Glutamatergic neuron (in vitro differentiated cells): Measurements from ENCODE around the gene PTPRM. TPM values are rescaled to one million over a fixed set of nuclear protein-coding genes. Genes with fewer than 3 reads are reported as not detected.

Source experiments
- DNase-seq: peaks from one replicate; pipeline ENCODE4 v3.0.0; 2022
- H3K27ac Mint-ChIP-seq: one replicate; pipeline ENCODE4 v1.8.0; 2020; ENCODE audit warnings: mild to moderate bottlenecking, mixed read lengths, inconsistent platforms; ENCODE audit not compliant: unreplicated experiment
- H3K27me3 Mint-ChIP-seq: one replicate; pipeline ENCODE4 v1.8.0; 2020; ENCODE audit warnings: mild to moderate bottlenecking, moderate library complexity, mixed read lengths, inconsistent platforms; ENCODE audit not compliant: unreplicated experiment
- H3K36me3 Mint-ChIP-seq: one replicate; pipeline ENCODE4 v1.8.0; 2020; ENCODE audit warnings: mild to moderate bottlenecking, mixed read lengths, inconsistent platforms; ENCODE audit not compliant: unreplicated experiment
- H3K4me1 Mint-ChIP-seq: one replicate; pipeline ENCODE4 v1.8.0; 2020; ENCODE audit warnings: mild to moderate bottlenecking, low read depth, mixed read lengths, inconsistent platforms; ENCODE audit not compliant: unreplicated experiment
- H3K4me3 Mint-ChIP-seq: one replicate; pipeline ENCODE4 v1.8.0; 2020; ENCODE audit warnings: mild to moderate bottlenecking, mixed read lengths, inconsistent platforms; ENCODE audit not compliant: unreplicated experiment
- H3K9me3 Mint-ChIP-seq: one replicate; pipeline ENCODE4 v1.8.0; 2020; ENCODE audit warnings: mild to moderate bottlenecking, moderate library complexity, mixed read lengths, inconsistent platforms; ENCODE audit not compliant: unreplicated experiment
- total RNA-seq: library from RNA; stranded (reverse); fragmentation: NEBNext Ultra II Directional; extraction: Animal tissue kit (Norgen Biotek cat#: 25700); gene quantifications from one replicate; pipeline ENCODE4 v1.2.1, GENCODE V29; 2021; ENCODE audit not compliant: unreplicated experiment
- TF ChIP-seq, protein P1 (sequence below): fragments of 200-600 bp; sonication (generic); IDR thresholded peaks from one replicate; pipeline ENCODE4 v1.5.0; 2021; ENCODE audit not compliant: partially characterized antibody, unreplicated experiment

Gene PTPRM
- total RNA-seq, 1 donor from 2014 or later: 23.9 TPM

DNA sequence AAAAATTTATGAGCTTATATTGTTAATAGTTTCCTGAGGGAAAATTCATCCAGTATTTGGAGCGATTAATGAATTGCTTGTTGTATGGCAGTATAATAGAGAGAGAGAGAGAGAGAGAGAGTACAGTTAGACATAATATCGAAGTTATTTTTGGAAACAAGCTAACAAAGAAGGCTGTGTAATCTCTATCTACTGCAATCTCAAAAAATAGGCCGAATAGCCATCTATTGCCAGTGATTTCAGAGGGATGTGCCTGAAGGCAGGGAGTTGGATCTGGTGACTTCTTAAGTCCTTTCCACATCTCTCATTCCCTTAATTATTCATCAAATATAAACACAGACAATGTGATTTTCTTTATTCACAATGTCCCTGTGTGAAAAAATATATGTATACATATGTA lies 609.0 kb downstream of the PTPRM start:
- TF ChIP-seq, protein P1, sequence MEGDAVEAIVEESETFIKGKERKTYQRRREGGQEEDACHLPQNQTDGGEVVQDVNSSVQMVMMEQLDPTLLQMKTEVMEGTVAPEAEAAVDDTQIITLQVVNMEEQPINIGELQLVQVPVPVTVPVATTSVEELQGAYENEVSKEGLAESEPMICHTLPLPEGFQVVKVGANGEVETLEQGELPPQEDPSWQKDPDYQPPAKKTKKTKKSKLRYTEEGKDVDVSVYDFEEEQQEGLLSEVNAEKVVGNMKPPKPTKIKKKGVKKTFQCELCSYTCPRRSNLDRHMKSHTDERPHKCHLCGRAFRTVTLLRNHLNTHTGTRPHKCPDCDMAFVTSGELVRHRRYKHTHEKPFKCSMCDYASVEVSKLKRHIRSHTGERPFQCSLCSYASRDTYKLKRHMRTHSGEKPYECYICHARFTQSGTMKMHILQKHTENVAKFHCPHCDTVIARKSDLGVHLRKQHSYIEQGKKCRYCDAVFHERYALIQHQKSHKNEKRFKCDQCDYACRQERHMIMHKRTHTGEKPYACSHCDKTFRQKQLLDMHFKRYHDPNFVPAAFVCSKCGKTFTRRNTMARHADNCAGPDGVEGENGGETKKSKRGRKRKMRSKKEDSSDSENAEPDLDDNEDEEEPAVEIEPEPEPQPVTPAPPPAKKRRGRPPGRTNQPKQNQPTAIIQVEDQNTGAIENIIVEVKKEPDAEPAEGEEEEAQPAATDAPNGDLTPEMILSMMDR: no peak
- Mint-ChIP-seq H3K27me3 (peaks cover 3% of the 10 kb centered on the region), H3K4me1 (peaks cover 33% of the 10 kb centered on the region), H3K9me3 (peaks cover 4% of the 10 kb centered on the region), H3K4me3 (no peak overlapping the region), H3K36me3 (peaks cover 7% of the 10 kb centered on the region), H3K27ac (peak overlapping the region; percentile 59)
- DNase-seq: no peak

DNA sequence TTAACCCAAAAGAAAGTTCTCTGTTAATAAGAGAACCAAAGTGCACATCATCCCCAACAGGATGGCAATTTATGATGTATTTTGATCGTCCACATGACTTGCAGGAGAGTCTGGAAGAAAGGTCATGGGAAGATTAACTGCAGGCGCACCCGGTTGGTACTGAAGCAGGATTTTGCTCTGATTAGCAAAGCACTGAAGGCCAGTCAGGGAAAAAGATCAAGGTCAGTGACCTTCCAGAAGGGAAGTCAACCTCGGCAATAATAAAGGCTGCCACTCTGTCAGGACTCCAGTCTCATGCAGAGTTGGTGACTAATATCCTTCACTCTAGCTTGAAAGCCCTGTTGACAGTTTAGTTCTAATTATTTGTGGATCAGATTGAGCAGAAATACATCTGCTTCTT lies 609.4 kb downstream of the PTPRM start:
- TF ChIP-seq, protein P1: no peak
- Mint-ChIP-seq H3K27ac (peak overlapping the region; percentile 30), H3K27me3 (peaks cover 3% of the 10 kb centered on the region), H3K9me3 (peaks cover 4% of the 10 kb centered on the region), H3K36me3 (peaks cover 7% of the 10 kb centered on the region), H3K4me3 (no peak overlapping the region), H3K4me1 (peaks cover 33% of the 10 kb centered on the region)
- no peak for DNase-seq

DNA sequence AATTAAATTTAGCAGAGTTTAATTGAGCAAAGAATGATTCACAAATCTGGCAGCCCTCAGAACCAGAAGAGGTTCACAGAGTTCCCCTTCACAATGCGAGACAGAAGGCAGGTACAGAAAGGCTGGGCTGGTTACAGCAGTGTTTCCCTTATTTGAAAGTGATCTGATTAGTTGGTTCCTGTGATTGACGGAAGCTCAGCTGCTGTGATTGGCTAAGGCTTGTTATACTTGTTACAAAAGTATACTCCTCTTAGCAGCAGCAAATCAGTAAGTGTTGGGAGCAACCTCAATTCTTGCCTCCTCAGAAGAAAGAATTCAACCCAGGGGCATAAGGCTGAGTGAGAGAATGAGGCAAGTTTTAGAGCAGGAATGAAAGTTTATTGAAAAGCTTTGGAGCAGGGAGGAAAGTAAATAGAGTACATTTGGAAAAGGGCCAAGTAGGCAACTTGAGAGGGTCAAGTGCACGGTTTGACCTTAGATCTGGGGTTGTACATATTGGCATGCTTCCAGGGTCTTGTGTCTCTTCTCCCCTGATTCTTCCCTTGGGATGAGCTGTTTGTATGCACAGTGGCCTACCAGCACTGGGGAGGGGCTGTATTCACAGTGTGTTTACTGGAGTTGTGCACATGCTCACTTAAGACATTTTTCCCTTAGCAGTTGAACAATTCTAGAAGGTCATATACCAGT lies 610.4 kb downstream of the PTPRM start:
- TF ChIP-seq, protein P1: no peak
- DNase-seq: no peak
- Mint-ChIP-seq H3K27ac (peak overlapping the region; percentile 8), H3K4me1 (peaks cover 33% of the 10 kb centered on the region), H3K27me3 (peaks cover 3% of the 10 kb centered on the region), H3K4me3 (no peak overlapping the region), H3K36me3 (peaks cover 7% of the 10 kb centered on the region), H3K9me3 (peaks cover 4% of the 10 kb centered on the region)

DNA sequence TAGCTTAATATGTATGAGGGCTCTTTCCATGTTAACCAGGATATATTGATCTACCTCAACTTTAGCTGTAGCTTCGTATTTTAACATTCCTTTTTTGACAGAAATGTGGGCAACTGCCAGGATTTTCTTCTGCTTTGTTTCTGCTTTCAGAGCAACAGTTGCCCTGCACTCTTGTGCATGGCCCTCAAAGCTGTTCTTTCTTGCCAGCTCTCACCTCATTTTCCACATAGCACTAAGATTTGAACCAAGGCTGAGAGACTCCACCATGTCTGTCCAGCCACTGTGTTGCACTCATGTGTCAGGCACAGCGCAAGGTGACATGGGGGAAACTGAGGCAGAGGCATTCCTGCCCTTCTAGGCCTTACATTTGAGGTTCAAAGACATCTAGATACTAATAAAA lies 619.3 kb downstream of the PTPRM start:
- Mint-ChIP-seq H3K36me3 (no peaks in the 10 kb centered on the region), H3K27me3 (peaks cover 1% of the 10 kb centered on the region), H3K9me3 (no peaks in the 10 kb centered on the region), H3K27ac (no peak overlapping the region), H3K4me3 (no peak overlapping the region), H3K4me1 (no peaks in the 10 kb centered on the region)
- TF ChIP-seq, protein P1: no peak
- no peak for DNase-seq

DNA sequence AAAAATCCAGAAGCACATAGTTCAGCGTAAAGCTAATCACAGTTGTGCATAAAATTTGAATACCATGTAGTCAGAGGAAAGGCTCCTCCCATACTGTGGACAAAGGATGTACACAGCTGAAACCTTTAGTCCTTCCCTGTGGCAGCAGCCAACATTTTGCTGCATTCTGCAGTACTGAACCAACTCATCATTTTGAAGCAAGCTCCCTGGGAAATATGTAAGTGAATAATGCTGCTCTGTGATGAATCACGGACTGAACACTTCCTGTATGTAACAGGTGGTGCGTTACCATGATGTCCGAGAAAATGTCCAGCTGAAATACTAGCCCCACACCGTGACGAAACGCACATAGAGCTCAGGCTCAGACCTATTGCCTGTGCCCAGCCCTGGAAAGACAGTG lies 621.1 kb downstream of the PTPRM start:
- Mint-ChIP-seq H3K4me1 (peaks cover 3% of the 10 kb centered on the region), H3K36me3 (no peaks in the 10 kb centered on the region), H3K4me3 (no peak overlapping the region), H3K27ac (no peak overlapping the region), H3K27me3 (peaks cover 1% of the 10 kb centered on the region), H3K9me3 (no peaks in the 10 kb centered on the region)
- no peak for DNase-seq
- TF ChIP-seq, protein P1: no peak
